ENCODE results near the gene KIAA1958. TPM values are rescaled to one million over a fixed set of nuclear protein-coding genes. Genes with fewer than 3 reads are reported as not detected.

KIAA1958 gene
- total and polyA plus RNA-seq, 2 of the 4 experiments (the other 2 are of a cell fraction) = 0.65 to 1.8 TPM

- Histone ChIP-seq H3K36me3 (ENCODE audit: control insufficient read depth, insufficient read depth, low read length) (peaks cover 3% of the 10 kb centered on the region; the same call in 1 of the 2 replicates), H2BK15ac (ENCODE audit: low read depth, low read length) (no peak overlapping the region), H3K79me1 (ENCODE audit: low read depth in 1 of 2, low read length in 2 of 2) (no peaks in the 10 kb centered on the region), H3K27me3 (ENCODE audit: control insufficient read depth, insufficient read depth, low read length) (no peaks in the 10 kb centered on the region), H2BK5ac (ENCODE audit: low read depth, low read length, poor library complexity, severe bottlenecking) (no peak overlapping the region), H3K4me2 (ENCODE audit: low read depth, low read length) (no peak overlapping the region), H4K8ac (ENCODE audit: low read depth in 2 of 2, low read length in 2 of 2) (no peak overlapping the region), H3K9me3 (ENCODE audit: control insufficient read depth, insufficient read depth, low read length) (no peaks in the 10 kb centered on the region), H4K20me1 (ENCODE audit: insufficient read depth, low read length) (no peaks in the 10 kb centered on the region), H4K91ac (ENCODE audit: insufficient read depth, low read depth, low read length) (no peak overlapping the region), H2AFZ (replicated peaks; ENCODE audit: low read length, poor library complexity) (no peak overlapping the region), H3K27ac (ENCODE audit: insufficient read depth, low read length) (no peak overlapping the region), H4K5ac (ENCODE audit: low read depth, low read length) (no peak overlapping the region), H3K9ac (ENCODE audit: low read depth, low read length) (no peak overlapping the region), H3K4me1 (ENCODE audit: control insufficient read depth, insufficient read depth, low read length) (no peaks in the 10 kb centered on the region), H3K14ac (replicated peaks; ENCODE audit: low read depth, low read length) (no peak overlapping the region), H3K9me1 (ENCODE audit: insufficient read depth, low read length) (0 out of 2 replicates have a peak, but pooled peaks cover 4% of the 10 kb centered on the region), H2AK9ac (replicated peaks; ENCODE audit: low read depth, low read length, poor library complexity) (no peak overlapping the region), H3K18ac (ENCODE audit: low read depth, low read length) (no peak overlapping the region), H3K4me3 (ENCODE audit: insufficient read depth, low read depth, low read length) (no peak overlapping the region), H3K56ac (ENCODE audit: extremely low read depth, insufficient read depth, low read length) (no peak overlapping the region), H3K4ac (ENCODE audit: low read depth, low read length) (no peak overlapping the region), H2BK120ac (ENCODE audit: low read depth, low read length) (no peak overlapping the region), H3K23ac (ENCODE audit: low read depth, low read length) (no peak overlapping the region), H2AK5ac (ENCODE audit: low read depth, low read length) (no peak overlapping the region), H2BK20ac (ENCODE audit: low read depth, low read length) (no peak overlapping the region)
- no peak for TF ChIP-seq MXI1 (IDR thresholded peaks at IDR 0.05; ENCODE audit: borderline replicate concordance, low read depth, low read length)
- no peak for TF ChIP-seq CEBPB (IDR thresholded peaks at IDR 0.05; ENCODE audit: low read depth, low read length)
- TF ChIP-seq BHLHE40 (IDR thresholded peaks at IDR 0.05; ENCODE audit: low read depth, low read length) = no peak
- TF ChIP-seq RCOR1 (IDR thresholded peaks at IDR 0.05; ENCODE audit: insufficient replicate concordance, low read length) = no peak
- no peak for TF ChIP-seq POLR2A (IDR thresholded peaks at IDR 0.05; ENCODE audit: low read depth, low read length)
- TF ChIP-seq CHD1 (IDR thresholded peaks at IDR 0.05; ENCODE audit: low read depth, low read length) = no peak
- TF ChIP-seq MAZ (IDR thresholded peaks at IDR 0.05; ENCODE audit: borderline replicate concordance, low read depth, low read length) = no peak
- no peak for TF ChIP-seq RAD21 (IDR thresholded peaks at IDR 0.05; ENCODE audit: low read length)
- TF ChIP-seq CTCF (conservative IDR thresholded peaks at IDR 0.05; ENCODE audit: low read depth, low read length) = no peak
- no peak for TF ChIP-seq USF2 (IDR thresholded peaks at IDR 0.05; ENCODE audit: low read depth, low read length)
- no peak for TF ChIP-seq SMC3 (IDR thresholded peaks at IDR 0.05; ENCODE audit: low read depth, low read length)
- no peak for TF ChIP-seq FOS (IDR thresholded peaks at IDR 0.05; ENCODE audit: low read depth, low read length)
- no peak for TF ChIP-seq ELK1 (IDR thresholded peaks at IDR 0.05; ENCODE audit: borderline replicate concordance, low read depth, low read length)
- no TSS peak for BruUV-seq (replicated peaks)
- ChIA-PET CTCF (no interaction called here), POLR2A (ENCODE audit: unreplicated experiment) (no interaction called here)
- DNase-seq = no peak
- no CpG with 5 or more reads among the region's 2 CpGs for WGBS, 2 experiments (ENCODE audit: extremely low coverage in 2 of 2, insufficient read length in 1 of 2)
- intact Hi-C loops (cut with micrococcal nuclease) = loop anchor here (10.0 kb wide), 1 partner anchor 128 kb away; no protein-coding TSS in a partner anchor
- no peak for ATAC-seq (ENCODE audit: low read depth)
- dilution Hi-C loops (cut with HindIII; ENCODE audit: low sequenced_read_pairs, unreplicated experiment) = no loop called here
- in situ Hi-C loops (cut with MboI; ENCODE audit: low sequenced_read_pairs) = no loop called here
Observed at GRCh38 chr9:112623198-112623597, 136.6 kb downstream of the KIAA1958 start.
